Stomach (tissue), 9 donors: ENCODE measurements around the gene PCDHGB4. TPM values are rescaled to one million over a fixed set of nuclear protein-coding genes. Genes with fewer than 3 reads are reported as not detected.
A peak's percentile ranks its signal among the peaks of the same experiment; 100 is the strongest.

Experiments used
- DNase-seq, 2 donors: peaks; one replicate each; pipeline versions ENCODE4 v3.0.0 to v3.0.0-alpha.2; 2013 to 2019
- H3K27ac ChIP-seq, 5 donors: fragments of 200-600 bp in 4 of 5; sonication (generic) in 4 of 5; one replicate each; pipeline ENCODE4 v1.5.1; 2013 to 2019; ENCODE audit warnings: mild to moderate bottlenecking in 1 of 5, moderate library complexity in 1 of 5
- H3K27me3 ChIP-seq, 3 donors: fragments of 200-600 bp; sonication (generic); one replicate each; pipeline ENCODE4 v1.5.1; 2017 to 2019; ENCODE audit warnings: mixed run types in 1 of 3
- H3K36me3 ChIP-seq, 4 donors: fragments of 200-600 bp; sonication (generic); 1 replicate in 3 of 4; 2 replicates in 1 of 4; pipeline ENCODE4 v1.5.1; 2016 to 2019
- H3K4me1 ChIP-seq, 4 donors: fragments of 200-600 bp; sonication (generic); one replicate each; pipeline ENCODE4 v1.5.1; 2016 to 2019
- H3K4me3 ChIP-seq, 4 donors: fragments of 200-600 bp; sonication (generic) in 3 of 4; one replicate each; pipeline ENCODE4 v1.5.1; 2016 to 2019; ENCODE audit warnings: mild to moderate bottlenecking in 1 of 4
- H3K9me3 ChIP-seq, 4 donors: fragments of 200-600 bp; sonication (generic); one replicate each; pipeline ENCODE4 v1.5.1; 2016 to 2019
- CTCF ChIP-seq, 7 experiments: fragments of 450-650 bp in 4 of 7; fragments of 200-600 bp in 3 of 7; sonication (generic) in 3 of 7; IDR thresholded peaks; one replicate each; pipeline ENCODE4 v1.5.1; 2016 to 2019; ENCODE audit warnings: antibody characterized with exemption in 7 of 7, control low read depth in 2 of 7, mild to moderate bottlenecking in 1 of 7
- EP300 ChIP-seq: sonication (generic); formaldehyde crosslinking; IDR thresholded peaks from one replicate; pipeline ENCODE4 v1.6.1; 2017; ENCODE audit warnings: antibody characterized with exemption
- POLR2A ChIP-seq, 4 donors: fragments of 450-650 bp; IDR thresholded peaks; one replicate each; pipeline ENCODE4 v1.6.1; 2016; ENCODE audit warnings: antibody characterized with exemption in 4 of 4, control low read depth in 2 of 4, mild to moderate bottlenecking in 1 of 4, moderate library complexity in 1 of 4
- POLR2AphosphoS5 ChIP-seq, 3 donors: sonication (generic); formaldehyde crosslinking; IDR thresholded peaks; one replicate each; pipeline ENCODE4 v1.6.1; 2016; ENCODE audit warnings: antibody characterized with exemption in 3 of 3
- WGBS, 5 donors: extraction: QIAGEN DNeasy Blood & Tissue Kit in 3 of 5; methylation state at CpG; one replicate each; pipeline versions ENCODE4 v1.1.5 to v1.1.7; 2013 to 2018; 5-methylcytosine and 5-hydroxymethylcytosine counted together
- intact Hi-C: fragments of 100-400 bp; cut with DNase I; formaldehyde crosslinking; loops from one replicate; pipeline ENCODE4 v1.15.1; 2023; ENCODE audit warnings: low total_unique reads
- polyA plus RNA-seq, 3 donors: library from polyadenylated mRNA; stranded (reverse); fragments of 200-250 nt; gene quantifications; one replicate each; pipeline ENCODE4 v1.2.3, GENCODE V29; 2013
- total RNA-seq, 5 donors: library from RNA; depleted of rRNA; stranded (reverse); fragments of >200 nt; gene quantifications; one replicate each; pipeline versions ENCODE4 v1.1.0 to v1.2.3, GENCODE V29; 2014 to 2016
- donor health status: healthy with polysubstance abuse.
- donor health status: Bipolar disorder and iron deficiency.
- donor health status: healthy.

Gene PCDHGB4
- total and polyA plus RNA-seq, 8 donors: 0.12 to 12.1 (median 0.45) TPM; not detected in 1

GRCh38 chr5:141382469-141383294 lies 4.8 kb upstream of the PCDHGB4 start, which contains the start of gene PCDHGA7:
Gene PCDHGA7, plus strand, starts transcription at chr5:141382742. Its CDS starts 158 bp downstream, at chr5:141382900.
- no peak within 1 kb of the TSS for H3K27ac ChIP-seq
- TF ChIP-seq EP300 (no peak), CTCF (IDR thresholded peaks at IDR 0.05) (no peak), POLR2A (IDR thresholded peaks at IDR 0.05) (no peak), POLR2AphosphoS5 (IDR thresholded peaks at IDR 0.05) (no peak)
- peaks cover 34 to 99% (median 88%) of the 10 kb centered on the region in 4 donors for H3K9me3 ChIP-seq
- intact Hi-C loops: no loop called here
- DNase-seq: no peak
- peak within 1 kb of the TSS in 2 of 4 donors; percentile 8 to 16 for H3K4me3 ChIP-seq
- no peaks in the 10 kb centered on the region for H3K4me1 ChIP-seq
- H3K36me3 ChIP-seq: no peaks in the 10 kb centered on the region
- peaks cover 0 to 70% (median 5%) of the 10 kb centered on the region in 3 donors for H3K27me3 ChIP-seq
- 13 to 20% (median 18%) methylated on average over 31 to 37 of the region's 37 CpGs for WGBS, 5 donors

DNA sequence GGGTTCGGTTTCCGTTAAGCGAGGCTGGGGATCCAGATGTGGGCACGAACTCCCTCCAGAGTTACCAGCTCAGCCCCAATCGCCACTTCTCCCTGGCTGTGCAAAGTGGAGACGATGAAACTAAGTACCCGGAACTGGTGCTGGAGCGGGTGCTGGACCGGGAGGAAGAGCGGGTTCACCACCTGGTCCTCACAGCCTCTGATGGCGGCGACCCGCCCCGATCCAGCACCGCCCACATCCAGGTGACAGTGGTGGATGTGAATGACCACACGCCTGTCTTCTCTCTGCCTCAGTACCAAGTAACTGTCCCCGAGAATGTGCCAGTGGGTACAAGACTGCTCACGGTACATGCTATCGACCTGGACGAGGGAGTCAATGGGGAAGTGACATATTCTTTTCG lies 4.2 kb upstream of the PCDHGB4 start:
- Histone ChIP-seq H3K4me3 (peak overlapping the region in 1 of 4 donors; percentile 8), H3K36me3 (no peaks in the 10 kb centered on the region), H3K9me3 (peaks cover 35 to 95% (median 85%) of the 10 kb centered on the region in 4 donors), H3K27ac (no peak overlapping the region), H3K27me3 (peaks cover 0 to 66% (median 5%) of the 10 kb centered on the region in 3 donors), H3K4me1 (no peaks in the 10 kb centered on the region)
- no peak for DNase-seq
- intact Hi-C loops: no loop called here
- TF ChIP-seq POLR2AphosphoS5 (IDR thresholded peaks at IDR 0.05): no peak
- TF ChIP-seq POLR2A (IDR thresholded peaks at IDR 0.05): no peak
- TF ChIP-seq EP300: no peak
- TF ChIP-seq CTCF (IDR thresholded peaks at IDR 0.05): no peak
- WGBS, 5 donors: 33 to 55% (median 36%) methylated on average over 14 to 21 of the region's 21 CpGs

GRCh38 chr5:141384471-141385267 lies 2.8 kb upstream of the PCDHGB4 start:
- intact Hi-C loops: no loop called here
- Histone ChIP-seq H3K9me3 (peaks cover 48 to 97% (median 90%) of the 10 kb centered on the region in 4 donors), H3K27ac (no peak overlapping the region), H3K36me3 (peaks cover 0 to 5% (median 0%) of the 10 kb centered on the region in 4 donors), H3K27me3 (peaks cover 0 to 78% (median 7%) of the 10 kb centered on the region in 3 donors), H3K4me3 (no peak overlapping the region), H3K4me1 (no peaks in the 10 kb centered on the region)
- 41 to 61% (median 45%) methylated on average over 32 to 43 of the region's 43 CpGs for WGBS, 5 donors
- DNase-seq: no peak
- no peak for TF ChIP-seq CTCF (IDR thresholded peaks at IDR 0.05)
- TF ChIP-seq EP300: no peak
- TF ChIP-seq POLR2AphosphoS5 (IDR thresholded peaks at IDR 0.05): no peak
- TF ChIP-seq POLR2A (IDR thresholded peaks at IDR 0.05): no peak

- H3K4me1 ChIP-seq: no peaks in the 10 kb centered on the region
- H3K9me3 ChIP-seq: peaks cover 59 to 98% (median 92%) of the 10 kb centered on the region in 4 donors
- no peak for TF ChIP-seq POLR2AphosphoS5 (IDR thresholded peaks at IDR 0.05)
- TF ChIP-seq CTCF (IDR thresholded peaks at IDR 0.05): no peak
- TF ChIP-seq POLR2A (IDR thresholded peaks at IDR 0.05): no peak
- 42 to 55% (median 43%) methylated on average over 10 of the region's 10 CpGs for WGBS, 5 donors
- peaks cover 0 to 78% (median 10%) of the 10 kb centered on the region in 3 donors for H3K27me3 ChIP-seq
- no peak overlapping the region for H3K27ac ChIP-seq
- peaks cover 0 to 16% (median 0%) of the 10 kb centered on the region in 4 donors for H3K36me3 ChIP-seq
- no peak for DNase-seq
- intact Hi-C loops: no loop called here
- no peak overlapping the region for H3K4me3 ChIP-seq
Measured at GRCh38 chr5:141388661-141389060, 1.2 kb downstream of the PCDHGB4 start.
